GM23338 (cell line): ENCODE results near the gene UBALD2. TPM values are rescaled to one million over a fixed set of nuclear protein-coding genes. Genes with fewer than 3 reads are reported as not detected.

Experiments used
- ATAC-seq: fragments of 200-7000 bp; cut with Tn5 transposase; 3 replicates; pipeline ENCODE4 v1.9.1; 2020
- DNase-seq: peaks from one replicate; pipeline ENCODE4 v3.0.0-alpha.2; 2015; ENCODE audit warnings: low spot score
- H2AFZ ChIP-seq: fragments of 200-600 bp; sonication (generic); 2 replicates; pipeline ENCODE4 v1.8.0; 2016; ENCODE audit warnings: antibody characterized with exemption, mild to moderate bottlenecking, moderate library complexity
- H3F3A ChIP-seq: fragments of 200-600 bp; sonication (generic); replicated peaks from 2 replicates; pipeline ENCODE4 v1.8.0; 2017; ENCODE audit warnings: antibody characterized with exemption, mixed run types, low read depth
- H3K27ac ChIP-seq: fragments of 200-600 bp; sonication (generic); 2 replicates; pipeline ENCODE4 v1.6.1; 2016; ENCODE audit warnings: low read depth
- H3K27me3 ChIP-seq: fragments of 200-600 bp; sonication (generic); 2 replicates; pipeline ENCODE4 v1.8.0; 2016; ENCODE audit warnings: mild to moderate bottlenecking, mixed run types, moderate library complexity; ENCODE audit not compliant: insufficient read depth
- H3K36me3 ChIP-seq: fragments of 200-600 bp; sonication (generic); 2 replicates; pipeline ENCODE4 v1.8.0; 2016; ENCODE audit warnings: mild to moderate bottlenecking; ENCODE audit not compliant: insufficient read depth
- H3K4me1 ChIP-seq: fragments of 200-600 bp; sonication (generic); 2 replicates; pipeline ENCODE4 v1.8.0; 2016; ENCODE audit warnings: mild to moderate bottlenecking, moderate library complexity; ENCODE audit not compliant: insufficient read depth
- H3K4me2 ChIP-seq: fragments of 200-600 bp; sonication (generic); 2 replicates; pipeline ENCODE4 v1.7.1; 2017; ENCODE audit warnings: mixed run types
- H3K4me3 ChIP-seq: fragments of 200-600 bp; sonication (generic); 2 replicates; pipeline ENCODE4 v1.6.1; 2016; ENCODE audit warnings: mixed run types
- H3K79me2 ChIP-seq: fragments of 200-600 bp; sonication (generic); replicated peaks from 2 replicates; pipeline ENCODE4 v1.8.0; 2017; ENCODE audit warnings: mild to moderate bottlenecking; ENCODE audit not compliant: insufficient read depth
- H3K9me2 ChIP-seq: fragments of 200-600 bp; sonication (generic); 2 replicates; pipeline ENCODE4 v1.8.0; 2017; ENCODE audit not compliant: insufficient read depth
- H4K20me1 ChIP-seq: fragments of 200-600 bp; sonication (generic); replicated peaks from 2 replicates; pipeline ENCODE4 v1.8.0; 2017; ENCODE audit warnings: mild to moderate bottlenecking; ENCODE audit not compliant: insufficient read depth
- H3K27ac Mint-ChIP-seq: 2 replicates; pipeline ENCODE4 v1.8.0; 2020; ENCODE audit warnings: inconsistent platforms, mild to moderate bottlenecking, moderate library complexity, mixed read lengths
- H3K27me3 Mint-ChIP-seq: 3 replicates; pipeline ENCODE4 v1.8.0; 2022; ENCODE audit warnings: low read depth, mild to moderate bottlenecking, moderate library complexity, mixed read lengths, inconsistent platforms; ENCODE audit not compliant: insufficient read depth, poor library complexity
- H3K36me3 Mint-ChIP-seq: 3 replicates; pipeline ENCODE4 v1.8.0; 2021; ENCODE audit warnings: low read depth, mild to moderate bottlenecking, inconsistent platforms, moderate library complexity, mixed read lengths
- H3K4me1 Mint-ChIP-seq: 3 replicates; pipeline ENCODE4 v1.8.0; 2020; ENCODE audit warnings: mild to moderate bottlenecking, inconsistent platforms, mixed read lengths
- H3K4me3 Mint-ChIP-seq: 3 replicates; pipeline ENCODE4 v1.8.0; 2021; ENCODE audit warnings: moderate library complexity, mild to moderate bottlenecking, inconsistent platforms, mixed read lengths
- H3K9me3 Mint-ChIP-seq: 3 replicates; pipeline ENCODE4 v1.8.0; 2020; ENCODE audit warnings: moderate library complexity, mild to moderate bottlenecking, inconsistent platforms, mixed read lengths
- CTCF ChIP-seq, 2 experiments: fragments of 200-600 bp in 1 of 2; sonication (generic) in 1 of 2; conservative IDR thresholded peaks; 2 replicates each; pipeline versions ENCODE4 v1.5.1 to v1.6.1; 2016 to 2017; ENCODE audit warnings: antibody characterized with exemption in 2 of 2, low read depth in 2 of 2, mild to moderate bottlenecking in 2 of 2, moderate library complexity in 1 of 2
- EZH2 ChIP-seq: fragments of 200-600 bp; sonication (generic); IDR thresholded peaks from one replicate; pipeline ENCODE4 v1.8.0; 2017; ENCODE audit warnings: antibody characterized with exemption, mild to moderate bottlenecking, low read depth; ENCODE audit not compliant: unreplicated experiment
- NANOG ChIP-seq: IDR thresholded peaks from 2 replicates; pipeline ENCODE4 v1.6.1; 2016; ENCODE audit warnings: antibody characterized with exemption, borderline replicate concordance
- REST ChIP-seq: IDR thresholded peaks from one replicate; pipeline ENCODE4 v1.6.1; 2018; ENCODE audit warnings: antibody characterized with exemption; ENCODE audit not compliant: unreplicated experiment
- STAT1 ChIP-seq: IDR thresholded peaks from one replicate; pipeline ENCODE4 v1.6.1; 2016; ENCODE audit warnings: antibody characterized with exemption; ENCODE audit not compliant: unreplicated experiment
- ZNF331 ChIP-seq: fragments of 250-450 bp; sonication (Bioruptor Pico); IDR thresholded peaks from 2 replicates; pipeline ENCODE4 v1.5.0; 2020; ENCODE audit warnings: low read depth, mild to moderate bottlenecking, moderate library complexity
- ZNF462 ChIP-seq: fragments of 250-450 bp; sonication (Bioruptor Pico); IDR thresholded peaks from 2 replicates; pipeline ENCODE4 v1.5.0; 2020; ENCODE audit warnings: mild to moderate bottlenecking, moderate library complexity
- polyA plus RNA-seq: library from polyadenylated mRNA; unstranded; fragments of >200 nt; fragmentation: Nextera tagmentation; extraction: Ambion mirVana; gene quantifications from 2 replicates; pipeline ENCODE4 v1.2.1, GENCODE V29; 2016
- total RNA-seq: library from RNA; depleted of rRNA; stranded (reverse); fragments of >200 nt; shearing (Covaris generic); gene quantifications from 2 replicates; pipeline ENCODE4 v1.2.3, GENCODE V29; 2014

The UBALD2 gene
- total and polyA plus RNA-seq, 2 experiments from 2014 or later, result 2.2 to 3.1 TPM

GRCh38 chr17:76312735-76313134 is 47.6 kb downstream of the UBALD2 start:
- H3K4me1 ChIP-seq, result no peaks in the 10 kb centered on the region
- ATAC-seq, result no peak
- H2AFZ ChIP-seq, result no peak overlapping the region
- no peak overlapping the region for H3K27ac ChIP-seq
- no peaks in the 10 kb centered on the region for H3K79me2 ChIP-seq
- no peaks in the 10 kb centered on the region for H3F3A ChIP-seq
- TF ChIP-seq STAT1, result no peak
- no peak for TF ChIP-seq ZNF462 (CRISPR knock-in tag)
- no peak for TF ChIP-seq EZH2
- no peak for TF ChIP-seq CTCF (conservative IDR thresholded peaks at IDR 0.05; ENCODE audit: low read depth in 2 of 2)
- TF ChIP-seq ZNF331 (CRISPR knock-in tag), result no peak
- no peak for TF ChIP-seq NANOG
- TF ChIP-seq REST, result no peak
- H3K36me3 Mint-ChIP-seq, result peaks cover 19% of the 10 kb centered on the region; the same call in 2 of the 3 replicates
- no peaks in the 10 kb centered on the region for H3K9me3 Mint-ChIP-seq
- no peaks in the 10 kb centered on the region for H3K27me3 ChIP-seq
- DNase-seq, result no peak
- H3K4me2 ChIP-seq, result no peak overlapping the region
- no peaks in the 10 kb centered on the region for H3K9me2 ChIP-seq
- 0 out of 3 replicates have a peak, but pooled peaks cover 2% of the 10 kb centered on the region for H3K4me1 Mint-ChIP-seq
- H3K27ac Mint-ChIP-seq, result no peak overlapping the region
- no peaks in the 10 kb centered on the region for H4K20me1 ChIP-seq
- peaks cover 2% of the 10 kb centered on the region for H3K27me3 Mint-ChIP-seq
- no peak overlapping the region for H3K4me3 ChIP-seq
- H3K4me3 Mint-ChIP-seq, result no peak overlapping the region
- 0 out of 2 replicates have a peak, but pooled peaks cover 12% of the 10 kb centered on the region for H3K36me3 ChIP-seq
